Inflammatory macrophage (primary cell): ENCODE results near the gene PLSCR5.
A peak's percentile ranks its signal among the peaks of the same experiment; 100 is the strongest.

Experiments
- DNase-seq, 2 donors: peaks; one replicate each; pipeline ENCODE4 v3.0.0-alpha.2; 2020 to 2022
- total RNA-seq, 18 experiments: gene quantifications; one replicate each; lab custom pipeline; 2026; ENCODE audit warnings: mixed read lengths in 6 of 18, inconsistent platforms in 2 of 18; lab: John Stamatoyannopoulos, UW

The PLSCR5 gene, protein sequence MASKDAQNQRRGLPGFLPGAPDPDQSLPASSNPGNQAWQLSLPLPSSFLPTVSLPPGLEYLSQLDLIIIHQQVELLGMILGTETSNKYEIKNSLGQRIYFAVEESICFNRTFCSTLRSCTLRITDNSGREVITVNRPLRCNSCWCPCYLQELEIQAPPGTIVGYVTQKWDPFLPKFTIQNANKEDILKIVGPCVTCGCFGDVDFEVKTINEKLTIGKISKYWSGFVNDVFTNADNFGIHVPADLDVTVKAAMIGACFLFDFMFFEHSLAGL
- total RNA-seq, result 0 to 0.06 (median 0) reads per million in 18 experiments

DNA sequence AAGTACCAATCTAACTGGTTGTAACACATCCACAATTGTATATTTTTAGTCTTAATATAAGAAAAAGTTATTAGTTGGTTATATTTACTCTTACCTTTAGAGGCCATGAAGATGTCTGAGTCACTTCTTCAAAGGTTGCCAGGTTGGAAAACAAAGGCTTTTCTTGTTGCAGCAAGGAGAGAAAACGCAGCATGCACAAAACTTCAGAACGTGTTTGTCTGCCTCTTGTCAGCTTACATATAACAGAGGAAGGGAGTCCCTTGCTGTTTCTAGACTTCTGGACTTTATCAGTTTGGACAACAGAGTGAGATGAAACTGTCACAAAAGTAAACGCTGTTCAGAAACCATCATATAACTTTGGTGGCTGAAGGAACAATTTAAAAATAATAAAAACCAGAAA is at the start of gene PLSCR5:
Gene PLSCR5, minus strand, starts transcription at position 241 of the 400 bp plus-strand sequence. Its CDS starts 134 bp downstream, at position 107.
- DNase-seq, result no peak

DNA sequence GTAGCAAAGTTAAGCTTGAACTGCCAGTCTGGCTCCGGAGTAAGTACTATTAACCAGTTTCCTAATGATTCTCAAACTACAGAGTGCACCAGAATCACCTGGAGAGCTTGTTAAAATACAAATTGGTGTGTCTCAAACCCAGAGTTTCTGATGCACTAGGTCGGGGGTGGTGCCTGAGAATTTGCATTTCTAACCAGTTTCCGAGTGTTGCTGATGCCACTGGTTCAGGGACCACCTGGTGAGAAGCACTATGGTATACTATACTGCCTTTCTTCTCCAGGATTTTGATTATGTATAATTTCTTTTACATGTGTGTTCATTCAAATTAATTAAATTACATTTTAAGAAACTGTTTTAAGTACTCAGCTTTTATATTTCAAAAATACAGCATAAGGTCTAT is 48.8 kb upstream of the PLSCR5 start:
- no peak for DNase-seq

DNA sequence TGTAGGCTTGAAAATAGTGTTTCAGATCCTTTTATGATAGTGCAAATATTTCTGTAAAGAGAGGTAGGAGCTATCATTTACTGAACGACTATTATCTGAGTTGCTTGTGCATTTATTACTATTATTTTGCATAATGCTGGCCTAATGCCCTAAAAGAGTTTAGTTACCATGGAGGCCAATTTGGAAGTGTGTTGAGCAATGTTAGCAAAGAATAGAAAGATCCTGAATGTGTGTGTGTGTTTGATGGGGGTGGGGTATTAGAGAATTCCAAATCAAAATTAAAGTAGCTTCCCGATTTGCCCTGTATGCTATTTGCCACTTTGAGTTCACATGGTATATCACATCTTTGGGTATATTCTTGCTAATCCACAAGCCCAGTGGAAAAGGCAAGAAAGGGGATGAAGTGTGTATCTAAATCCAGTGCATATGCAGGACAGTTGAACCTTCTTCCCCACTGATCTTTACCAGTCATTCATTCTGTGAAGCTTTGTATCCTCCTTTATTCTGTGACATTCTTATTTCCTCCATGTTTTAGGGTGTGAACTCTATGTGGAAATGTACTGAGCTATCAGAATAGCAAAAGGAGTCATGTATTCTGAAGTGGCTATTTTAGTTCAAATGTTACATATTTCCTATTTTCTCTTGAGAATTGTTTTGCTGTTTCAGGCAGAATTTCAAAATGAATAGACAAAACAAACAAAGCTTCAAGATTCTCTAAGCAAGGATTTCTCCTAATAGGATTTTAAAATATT is 45.7 kb upstream of the PLSCR5 start:
- DNase-seq, result no peak

DNA sequence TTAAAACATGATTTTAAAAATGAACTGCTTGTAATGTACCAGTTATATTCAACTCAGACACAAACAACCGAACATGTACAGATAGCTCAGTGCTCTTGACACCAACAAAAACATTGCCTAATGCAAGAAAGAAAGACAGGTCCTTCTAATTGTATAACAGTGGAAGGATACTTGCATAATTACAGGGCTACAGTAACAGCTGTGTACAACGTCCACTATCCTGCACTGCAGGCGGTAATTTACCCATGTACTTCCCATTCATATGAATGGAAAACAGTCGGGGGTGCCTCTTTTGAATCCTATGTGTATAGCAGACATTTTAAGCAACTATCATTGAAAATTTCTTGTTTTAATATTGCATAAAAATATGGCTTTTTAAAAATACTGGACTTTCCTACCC is 41.1 kb upstream of the PLSCR5 start:
- DNase-seq, result peak; percentile 10 to 15

DNA sequence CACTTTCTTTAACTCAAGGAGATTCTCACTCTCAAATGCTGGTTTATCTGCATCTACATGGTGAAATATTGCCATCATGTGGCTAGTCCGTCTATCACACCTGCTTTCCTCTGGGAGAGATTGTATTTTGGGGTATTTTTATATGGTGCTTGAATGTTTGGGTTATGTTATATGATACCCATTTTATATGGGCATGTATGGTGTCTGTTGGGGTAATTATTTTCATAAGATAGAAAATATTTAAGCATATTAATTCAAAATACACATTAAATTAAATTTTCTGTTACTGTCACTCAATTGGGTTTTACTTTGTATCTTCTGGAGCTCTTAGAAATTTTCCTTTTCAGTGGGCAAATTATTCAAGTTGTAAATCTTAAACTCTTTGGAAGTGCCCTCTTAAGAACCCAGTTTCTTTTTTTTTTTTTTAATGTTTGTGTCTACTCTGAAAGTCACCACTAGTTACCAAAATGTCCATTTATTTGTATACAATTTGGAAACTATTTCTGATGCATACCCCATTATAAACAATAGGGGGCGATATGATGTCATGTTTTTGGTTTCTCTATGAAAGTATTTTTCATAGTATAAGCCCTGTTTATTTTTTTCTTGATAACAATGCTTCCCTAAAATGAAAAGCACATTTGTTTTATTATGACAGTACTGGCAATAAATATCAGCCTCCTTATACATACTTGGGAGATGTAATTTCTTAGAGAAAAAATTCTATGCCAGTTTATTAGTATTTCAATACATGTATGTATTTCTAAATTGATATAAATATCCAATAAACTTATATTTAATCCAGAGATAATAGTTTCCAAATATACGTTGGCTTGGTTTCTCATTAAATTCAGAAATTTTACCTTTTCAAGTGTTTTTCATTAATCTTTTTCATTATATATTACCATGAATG is 36.1 kb upstream of the PLSCR5 start:
- DNase-seq, result peak; percentile 14 to 65

DNA sequence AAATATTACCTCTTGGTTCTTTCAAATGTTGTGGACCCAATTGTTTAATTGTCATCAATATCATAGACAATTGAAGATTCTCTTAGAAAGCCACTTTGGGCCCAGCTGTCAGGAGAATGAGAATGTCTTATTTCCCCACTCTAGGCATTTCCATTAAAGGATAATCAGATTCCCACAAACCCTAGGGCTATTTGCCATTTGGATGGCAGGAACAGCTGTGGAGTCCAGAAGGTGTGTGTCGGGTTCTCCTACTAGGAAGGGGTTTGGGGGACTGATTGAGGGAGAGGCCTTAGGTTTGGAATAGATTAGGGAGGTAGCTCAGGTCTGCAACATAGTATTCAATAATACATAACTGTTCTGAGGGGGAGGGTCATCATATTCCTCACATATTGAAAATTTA is 35.2 kb upstream of the PLSCR5 start:
- DNase-seq, result no peak

DNA sequence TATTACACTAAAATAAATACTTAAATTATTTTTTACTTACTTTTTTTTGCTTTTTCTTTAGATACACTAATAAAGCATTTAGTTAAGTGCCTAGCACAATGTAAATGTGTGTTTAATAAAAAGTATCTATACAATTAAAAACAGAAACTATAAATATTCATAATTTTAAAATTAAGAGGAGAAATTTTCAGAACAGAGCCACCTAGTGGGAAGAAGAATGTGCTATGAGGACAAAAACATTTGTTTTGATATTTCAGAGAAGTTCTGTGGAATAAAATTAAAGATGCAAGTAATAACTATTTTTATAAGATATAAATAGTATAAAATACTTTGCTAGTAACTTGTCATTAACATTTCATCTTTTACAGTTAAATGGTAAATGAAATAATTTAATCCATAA is 33.6 kb upstream of the PLSCR5 start:
- peak in 1 of 2 donors; percentile 7 for DNase-seq

DNA sequence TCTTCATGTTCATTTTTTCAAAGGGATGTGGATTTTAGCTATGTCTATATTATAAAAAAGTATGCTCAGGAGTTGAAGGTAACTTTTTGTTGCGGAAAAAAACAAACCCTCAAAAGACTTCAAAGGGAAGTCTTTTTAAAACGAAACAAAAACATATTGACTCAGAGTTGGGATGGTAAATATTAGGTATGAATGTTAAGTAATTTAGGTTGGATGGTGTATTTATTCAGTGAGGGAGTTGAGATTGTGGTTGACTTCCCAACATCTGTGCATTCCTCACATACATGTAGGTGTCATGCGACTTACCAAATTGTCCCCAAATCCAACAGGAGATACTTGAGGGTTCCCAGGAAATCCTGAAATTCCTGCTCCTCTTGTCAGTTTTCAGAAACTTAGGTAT is 32.7 kb upstream of the PLSCR5 start:
- no peak for DNase-seq

DNA sequence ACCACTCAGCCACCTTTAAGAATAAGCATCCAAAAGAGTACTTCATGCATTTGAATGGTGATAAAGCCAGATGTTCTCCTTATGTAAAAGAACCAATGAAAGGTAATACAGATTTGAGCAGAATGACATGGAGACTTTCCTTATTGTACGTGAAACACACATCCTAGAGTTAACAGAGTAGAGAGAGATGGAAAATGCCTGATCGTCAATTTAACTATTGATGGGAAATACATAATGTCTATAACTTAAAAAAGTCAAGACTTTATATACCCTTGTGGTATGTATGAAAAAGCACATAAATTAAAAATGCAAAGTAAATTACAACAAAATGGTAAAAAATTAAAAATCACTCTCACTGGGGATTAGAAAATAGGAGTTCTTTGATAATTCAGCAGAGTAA is 31.7 kb upstream of the PLSCR5 start:
- DNase-seq, result no peak

DNA sequence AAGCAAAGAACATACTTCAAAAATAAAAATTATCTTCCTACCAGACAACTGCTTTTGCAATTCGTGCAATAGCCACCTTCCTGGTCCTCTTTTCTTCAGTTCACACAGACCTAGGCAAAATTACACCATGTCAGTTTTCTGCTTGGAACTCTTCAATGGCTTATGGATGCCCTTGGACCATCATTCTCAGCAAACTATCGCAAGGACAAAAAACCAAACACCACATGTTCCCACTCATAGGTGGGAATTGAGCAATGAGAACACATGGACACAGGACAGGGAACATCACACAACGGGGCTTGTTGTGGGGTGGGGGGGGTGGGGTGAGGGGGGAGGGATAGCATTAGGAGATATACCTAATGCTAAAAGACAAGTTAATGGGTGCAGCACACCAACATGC is 29.2 kb upstream of the PLSCR5 start:
- DNase-seq, result no peak

DNA sequence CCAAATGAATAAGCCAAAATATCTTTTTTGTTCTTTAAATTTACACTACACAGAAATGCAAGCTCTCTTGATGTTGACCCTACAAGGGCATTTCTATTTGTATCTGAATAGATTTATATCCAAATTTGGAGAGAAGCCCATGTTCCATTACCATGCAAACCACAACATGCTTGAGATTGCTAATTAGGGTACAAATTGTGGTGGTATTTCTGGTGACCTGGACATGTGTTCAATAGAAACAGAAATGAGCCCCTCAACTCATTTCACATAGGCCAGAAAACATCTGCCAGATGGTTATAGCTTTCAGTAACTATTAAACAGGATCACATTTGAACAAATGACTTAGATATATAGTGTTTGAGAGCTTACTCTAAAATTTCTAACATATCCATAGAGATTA is 23.5 kb upstream of the PLSCR5 start:
- DNase-seq, result no peak

DNA sequence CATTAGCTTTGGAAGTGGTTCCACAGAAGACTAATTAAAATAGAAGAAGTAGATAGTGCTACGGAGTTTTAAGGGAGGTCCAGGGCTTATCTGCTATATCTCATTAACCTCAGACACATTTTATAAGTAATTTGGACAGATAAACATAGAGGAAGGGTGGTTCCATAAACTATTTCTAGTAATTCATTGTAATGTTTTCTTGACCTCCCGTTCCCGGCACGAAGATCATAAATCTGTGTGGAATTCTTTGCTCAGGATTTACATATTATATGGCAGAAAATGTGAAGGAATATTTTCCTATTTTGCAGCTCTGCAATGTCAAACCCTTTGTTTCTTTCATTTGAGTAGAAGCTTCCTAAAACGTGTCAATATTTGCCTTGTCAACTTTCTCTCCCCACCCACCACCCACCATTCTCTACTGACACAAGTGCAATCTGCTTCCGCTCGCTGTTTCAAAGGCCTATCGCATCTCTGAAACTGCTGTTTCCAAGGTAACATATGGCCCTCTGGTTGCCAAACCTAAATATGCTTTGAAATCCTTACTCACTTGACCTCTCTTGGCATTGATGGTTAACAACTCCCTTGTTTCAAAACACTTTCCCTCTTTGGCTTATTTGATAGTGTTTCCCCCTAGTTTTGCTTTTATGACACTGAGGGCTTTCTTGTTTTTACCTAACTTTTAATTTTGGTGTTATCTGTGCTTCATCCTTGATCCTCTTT is 21.4 kb upstream of the PLSCR5 start:
- DNase-seq, result no peak

DNA sequence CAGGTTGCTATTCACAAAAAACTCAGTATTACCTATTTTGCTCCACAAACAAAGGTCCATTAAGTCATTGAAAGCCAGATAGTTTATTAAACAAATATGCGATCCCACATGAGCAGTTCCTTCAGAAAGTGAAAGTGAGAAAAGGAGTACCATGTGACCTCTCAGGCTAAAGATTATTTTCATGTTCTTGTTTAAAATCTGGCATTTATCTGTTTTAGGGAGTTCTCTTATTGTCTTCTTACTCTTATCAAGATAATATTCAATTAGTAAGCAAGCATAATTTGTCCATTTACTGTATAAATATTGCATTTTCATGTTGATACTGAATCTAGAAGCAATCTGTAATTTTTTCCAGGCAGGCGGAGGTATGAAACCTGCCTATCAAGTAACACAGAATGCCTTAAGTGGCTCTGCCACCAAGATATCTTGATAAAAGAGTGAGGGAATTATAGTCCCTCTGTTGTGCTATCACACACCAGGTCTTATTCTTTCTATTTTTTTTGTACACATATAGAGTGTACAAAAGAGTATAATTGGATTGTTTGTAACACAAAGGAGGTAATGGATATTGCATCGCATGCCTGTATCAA is 20.1 kb upstream of the PLSCR5 start:
- peak; percentile 7 to 29 for DNase-seq

DNA sequence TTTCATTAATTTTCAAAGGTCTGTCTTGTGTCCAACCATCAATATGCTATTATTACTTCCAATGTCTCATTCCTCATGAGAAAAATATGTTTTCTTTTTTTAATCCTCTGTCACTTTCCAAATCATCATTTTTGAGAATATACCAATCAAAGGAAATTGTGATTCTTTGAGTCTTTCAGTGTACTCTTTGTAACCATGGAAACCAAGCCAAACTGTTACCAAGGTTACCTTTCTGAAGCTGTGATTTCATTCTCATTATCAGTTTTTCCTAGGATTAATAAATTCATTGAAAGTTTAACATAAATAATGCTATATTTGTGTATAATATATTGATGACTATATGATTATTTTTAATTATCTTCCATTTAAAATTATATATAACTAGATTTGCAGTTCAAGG is 16.6 kb upstream of the PLSCR5 start:
- DNase-seq, result no peak

DNA sequence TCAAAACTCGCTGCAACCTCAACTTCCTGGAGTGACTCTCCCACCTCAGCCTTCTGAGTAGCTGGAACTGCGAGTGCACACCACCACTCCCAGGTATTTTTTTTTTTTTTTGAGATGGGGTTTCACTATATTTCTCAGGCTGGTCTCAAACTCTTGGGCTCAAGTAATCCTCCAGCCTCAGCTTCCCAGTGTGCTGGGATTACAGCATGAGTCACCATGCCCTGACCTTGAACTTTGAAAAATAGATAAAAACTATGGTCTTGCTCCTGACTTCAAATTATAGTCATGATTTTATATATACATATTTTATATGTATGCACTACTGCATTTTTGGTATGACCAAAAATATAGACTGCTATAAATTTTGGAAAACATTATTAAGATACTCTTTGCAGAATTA is 6.9 kb upstream of the PLSCR5 start:
- DNase-seq, result no peak

DNA sequence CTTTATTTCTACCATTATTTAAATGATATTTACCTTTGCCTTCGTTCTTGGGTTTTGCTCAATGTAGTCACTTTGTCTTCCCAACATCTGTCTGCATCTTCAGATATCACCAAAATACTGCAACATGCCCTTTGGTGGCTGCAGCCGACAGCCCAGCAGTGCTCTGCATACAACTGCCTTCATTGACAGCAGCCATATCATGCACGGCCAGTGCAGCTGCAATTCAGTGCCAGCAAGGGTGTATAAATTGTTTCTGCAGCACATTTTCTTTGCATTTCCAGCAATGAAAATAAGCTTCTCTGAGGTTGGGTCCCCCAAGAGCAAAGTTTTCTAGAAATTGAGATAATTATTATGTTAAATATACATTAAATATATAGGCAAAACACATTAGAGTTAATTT is 6.0 kb upstream of the PLSCR5 start:
- DNase-seq, result no peak

DNA sequence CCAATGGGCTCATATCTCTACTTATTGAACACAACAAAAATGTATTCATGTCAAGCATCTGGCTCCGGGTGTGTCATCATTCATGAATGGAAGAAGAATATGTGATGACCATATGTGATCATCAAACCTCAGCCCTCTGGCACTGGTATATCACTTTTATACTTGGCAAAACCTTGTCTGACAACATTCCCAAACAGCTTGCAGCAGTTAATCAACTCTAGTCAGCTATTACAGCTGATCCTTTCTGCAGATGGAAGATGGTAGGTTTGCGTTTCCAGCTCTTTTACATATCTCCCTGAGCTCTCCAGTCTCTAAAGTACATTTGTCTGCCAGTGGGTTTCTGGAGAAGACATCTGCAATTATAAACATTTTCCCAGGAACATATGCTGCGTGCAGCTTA is 6.6 kb downstream of the PLSCR5 start:
- no peak for DNase-seq

DNA sequence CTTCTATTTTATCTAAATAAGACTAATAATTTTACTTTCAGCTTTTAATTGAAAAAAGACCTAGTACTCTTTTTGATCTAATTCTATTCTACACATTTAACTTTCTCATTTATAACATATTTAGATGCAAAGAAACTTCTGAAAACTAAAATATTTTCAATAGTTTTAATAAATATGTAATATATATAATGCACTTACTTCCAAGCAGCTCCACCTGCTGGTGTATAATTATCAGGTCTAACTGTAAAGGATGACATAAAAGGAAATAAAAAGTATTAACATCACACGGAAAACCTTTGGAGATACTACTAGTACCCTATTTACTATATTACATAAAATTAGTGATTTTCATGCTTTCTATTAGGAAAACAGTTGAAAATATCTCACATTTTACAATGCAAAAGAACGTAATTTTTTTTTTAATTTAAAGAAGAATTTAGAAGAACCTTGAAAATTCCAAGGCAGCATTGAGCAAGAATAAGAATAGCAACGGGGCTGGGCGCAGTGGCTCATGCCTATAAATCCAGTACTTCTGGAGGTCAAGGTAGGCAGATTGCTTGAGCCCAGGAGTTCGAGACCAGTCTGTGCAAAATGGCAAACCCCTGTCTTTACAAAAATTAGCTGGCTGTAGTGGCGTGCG is 10.2 kb downstream of the PLSCR5 start:
- peak in 1 of 2 donors; percentile 24 for DNase-seq

DNA sequence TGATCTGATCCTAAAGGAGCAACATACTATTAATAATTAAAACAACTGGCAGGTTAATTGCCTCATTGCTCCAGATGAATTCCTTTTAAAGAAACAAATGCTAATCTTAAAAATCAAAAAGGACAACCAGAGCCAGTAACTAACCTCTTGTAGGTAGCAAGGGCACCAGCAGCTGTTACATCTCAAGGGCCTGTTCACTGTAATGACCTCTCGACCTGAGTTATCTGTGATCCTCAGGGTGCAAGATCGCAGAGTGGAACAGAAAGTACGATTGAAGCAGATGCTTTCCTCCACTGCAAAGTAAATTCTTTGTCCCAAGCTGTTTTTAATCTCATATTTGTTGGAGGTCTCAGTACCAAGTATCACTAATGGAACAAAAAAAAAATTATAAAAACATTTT is 11.4 kb downstream of the PLSCR5 start:
- no peak for DNase-seq

DNA sequence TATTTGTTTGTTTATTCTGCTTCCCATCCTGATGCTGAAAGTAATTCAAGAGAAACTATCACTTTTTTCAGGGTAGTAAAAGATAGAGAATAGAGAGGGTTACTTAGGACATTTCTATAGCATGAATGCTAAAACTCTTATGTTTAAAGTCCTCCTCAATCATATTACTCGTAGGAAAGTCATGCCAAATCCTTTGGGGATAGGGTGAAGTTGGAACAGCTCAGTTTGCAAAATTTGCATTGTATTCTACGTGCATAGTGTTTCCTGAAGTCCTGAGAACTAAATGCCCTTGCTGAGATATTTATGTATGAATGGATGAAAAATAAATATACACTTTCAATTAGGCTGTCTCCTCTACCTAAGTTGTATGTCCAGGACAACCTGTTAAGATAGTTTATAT is 14.6 kb downstream of the PLSCR5 start:
- DNase-seq, result no peak

DNA sequence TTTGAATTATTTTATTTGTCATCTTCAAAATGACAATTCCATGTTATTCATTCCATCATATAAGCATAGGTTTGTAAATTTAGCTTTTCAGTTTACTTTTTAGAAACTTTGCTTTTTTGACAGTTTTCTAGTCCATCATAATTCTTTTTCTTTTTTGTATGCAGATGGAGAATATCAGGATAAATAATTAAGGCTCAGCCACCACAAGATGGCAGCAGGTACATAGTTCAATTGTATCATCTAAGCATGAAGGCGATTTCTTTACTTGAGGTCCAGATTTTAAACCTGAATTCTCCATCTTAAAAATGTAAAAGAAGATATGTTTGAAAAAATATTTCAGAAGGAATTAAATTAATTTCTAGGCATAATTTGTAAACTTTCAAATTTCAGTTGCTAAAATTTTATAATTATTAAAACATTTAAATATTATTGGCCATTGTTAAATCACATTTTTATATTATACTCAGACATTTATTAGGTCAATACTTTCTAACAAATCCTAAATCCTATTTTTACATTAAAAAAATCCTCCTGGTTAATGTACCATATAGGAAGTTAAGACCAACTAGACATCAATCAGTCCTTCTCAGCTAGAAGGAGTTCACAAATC is 15.1 kb downstream of the PLSCR5 start:
- peak; percentile 43 to 48 for DNase-seq
